Endothelial cell of umbilical vein (primary cell): Measurements from ENCODE around the gene TTN. TPM values are rescaled to one million over a fixed set of nuclear protein-coding genes. Genes with fewer than 3 reads are reported as not detected.

Source experiments
- BruUV-seq: library from RNA; stranded (reverse); fragments of 400-500 nt; replicated peaks from 2 replicates; lab custom pipeline; 2021; lab: Mats Ljungman, UMichigan
- CTCF ChIA-PET: fragments of 300-600, 350-600 bp; sonication (Branson Sonifier 250); formaldehyde crosslinking; loops from one replicate; lab custom pipeline; 2021; ENCODE audit warnings: antibody characterized with exemption, inconsistent platforms; lab: Charles Lee
- POLR2A ChIA-PET: fragments of 300-600, 350-600 bp; sonication (Branson Sonifier 250); formaldehyde crosslinking; loops from one replicate; lab custom pipeline; 2021; ENCODE audit warnings: antibody characterized with exemption, inconsistent platforms; lab: Charles Lee
- DNase-seq: peaks from one replicate; pipeline ENCODE4 v3.0.0-alpha.2; 2011; ENCODE audit warnings: low read depth, low spot score
- FAIRE-seq: peaks from 2 replicates; lab custom pipeline; 2011; peaks lifted over from hg19 to GRCh38; lab: Jason Lieb, UNC
- H2AFZ ChIP-seq: 2 replicates; pipeline ENCODE4 v1.6.0; 2012; ENCODE audit warnings: low read depth, low read length, control low read depth, inconsistent platforms
- H3K27ac ChIP-seq: 2 replicates; pipeline ENCODE4 v1.5.1; 2011; ENCODE audit warnings: low read depth, mild to moderate bottlenecking, control low read depth, low read length, moderate library complexity; ENCODE audit not compliant: insufficient read depth
- H3K27me3 ChIP-seq, 2 experiments: 2 replicates each; pipeline versions ENCODE4 v1.6.0 to v1.6.1; 2011; ENCODE audit warnings: low read length in 2 of 2, mixed read lengths in 1 of 2; ENCODE audit not compliant: control insufficient read depth in 2 of 2, insufficient read depth in 2 of 2
- H3K36me3 ChIP-seq, 2 experiments: 2 replicates in 1 of 2; 3 replicates in 1 of 2; pipeline ENCODE4 v1.5.1; 2011; ENCODE audit warnings: low read length in 2 of 2, mild to moderate bottlenecking in 1 of 2, moderate library complexity in 1 of 2; ENCODE audit not compliant: control insufficient read depth in 2 of 2, insufficient read depth in 2 of 2; ENCODE audit errors: extremely low read depth in 1 of 2
- H3K4me1 ChIP-seq: 3 replicates; pipeline ENCODE4 v1.5.1; 2011; ENCODE audit warnings: mild to moderate bottlenecking, low read length; ENCODE audit not compliant: control insufficient read depth, insufficient read depth; ENCODE audit errors: extremely low read depth
- H3K4me2 ChIP-seq: 2 replicates; pipeline ENCODE4 v1.6.1; 2011; ENCODE audit warnings: low read length, control low read depth, mixed read lengths; ENCODE audit not compliant: insufficient read depth
- H3K4me3 ChIP-seq, 3 experiments: fragments of 200-600 bp in 1 of 3; sonication (generic), shearing (Covaris generic) in 1 of 3; replicated peaks in 1 of 3; 2 replicates each; pipeline ENCODE4 v1.5.1; 2011 to 2016; ENCODE audit warnings: control low read depth in 3 of 3, low read length in 3 of 3, mild to moderate bottlenecking in 2 of 3, inconsistent platforms in 1 of 3, low read depth in 1 of 3, moderate library complexity in 1 of 3; ENCODE audit not compliant: insufficient read depth in 1 of 3
- H3K79me2 ChIP-seq: 2 replicates; pipeline ENCODE4 v1.6.0; 2012; ENCODE audit warnings: low read length, inconsistent platforms; ENCODE audit not compliant: control insufficient read depth, insufficient read depth
- H3K9ac ChIP-seq: replicated peaks from 2 replicates; pipeline ENCODE3; 2011; ENCODE audit warnings: low read length, control low read depth; ENCODE audit not compliant: insufficient read depth; ENCODE audit errors: extremely low read depth
- H3K9me1 ChIP-seq: replicated peaks from 3 replicates; pipeline ENCODE4 v1.6.0; 2011; ENCODE audit warnings: mild to moderate bottlenecking, low read length; ENCODE audit not compliant: control insufficient read depth, insufficient read depth; ENCODE audit errors: extremely low read depth
- H3K9me3 ChIP-seq: replicated peaks from 2 replicates; pipeline ENCODE4 v1.5.1; 2012; ENCODE audit warnings: low read length, inconsistent platforms; ENCODE audit not compliant: control insufficient read depth, insufficient read depth
- H4K20me1 ChIP-seq: replicated peaks from 2 replicates; pipeline ENCODE3; 2011; ENCODE audit warnings: mild to moderate bottlenecking, low read length; ENCODE audit not compliant: control insufficient read depth, insufficient read depth; ENCODE audit errors: extremely low read depth
- EZH2 ChIP-seq: IDR thresholded peaks from 2 replicates; pipeline ENCODE4 v1.6.1; 2012; ENCODE audit warnings: borderline replicate concordance, low read depth, mild to moderate bottlenecking, moderate library complexity, low read length, inconsistent platforms; ENCODE audit not compliant: severe bottlenecking
- FOS ChIP-seq: IDR thresholded peaks from 2 replicates; pipeline ENCODE4 v1.6.1; 2011; ENCODE audit warnings: mild to moderate bottlenecking, low read length, moderate library complexity, borderline replicate concordance; ENCODE audit not compliant: insufficient read depth
- GATA2 ChIP-seq: IDR thresholded peaks from 2 replicates; pipeline ENCODE4 v1.7.0; 2011; ENCODE audit warnings: low read depth, mild to moderate bottlenecking, moderate library complexity, mixed read lengths, low read length; ENCODE audit not compliant: insufficient read length, insufficient read depth
- JUN ChIP-seq: IDR thresholded peaks from 2 replicates; pipeline ENCODE4 v1.6.1; 2011; ENCODE audit warnings: borderline replicate concordance, low read depth; ENCODE audit not compliant: insufficient read length, insufficient read depth
- MYC ChIP-seq: IDR thresholded peaks from one replicate; pipeline ENCODE4 v1.6.1; 2011; ENCODE audit warnings: mild to moderate bottlenecking, low read depth, low read length
- POLR2A ChIP-seq: IDR thresholded peaks from 2 replicates; pipeline ENCODE4 v1.6.1; 2012; ENCODE audit warnings: low read depth, mild to moderate bottlenecking, control low read depth, low read length
- POLR2AphosphoS5 ChIP-seq: IDR thresholded peaks from 2 replicates; pipeline ENCODE4 v1.6.1; 2012; ENCODE audit warnings: low read depth, mild to moderate bottlenecking, control low read depth, low read length, moderate library complexity; ENCODE audit not compliant: insufficient read depth
- dilution Hi-C: fragments of 300-500 bp; cut with MboI; formaldehyde crosslinking; loops from one replicate; pipeline ENCODE4 v1.15.0; 2019; ENCODE audit warnings: low sequenced_read_pairs; ENCODE audit not compliant: extremely low pct_ligation_motif_present
- intact Hi-C: fragments of 100-400 bp; cut with micrococcal nuclease; formaldehyde crosslinking; loops from one replicate; pipeline ENCODE4 v1.10.0; 2022
- polyA plus RNA-seq, 4 experiments: library from polyadenylated mRNA; depleted of rRNA in 3 of 4; stranded (reverse) in 3 of 4; unstranded in 1 of 4; fragments of >200 nt; gene quantifications; 2 replicates each; pipeline versions ENCODE4 v1.2.1 to v1.2.3, GENCODE V29; 2011 to 2012; ENCODE audit warnings: missing spikeins in 1 of 4
- total RNA-seq: library from RNA; stranded (reverse); gene quantifications from 2 replicates; pipeline ENCODE4 v1.2.3, GENCODE V29; 2021
- TF ChIP-seq, protein P1 (sequence below): IDR thresholded peaks from 2 replicates; pipeline ENCODE4 v1.6.1; 2011; ENCODE audit not compliant: insufficient read depth, insufficient read length
- TF ChIP-seq, protein P2 (sequence below), 2 donors: IDR thresholded peaks; 1 replicate in 1 of 2; 2 replicates in 1 of 2; pipeline ENCODE4 v1.5.1; 2011; ENCODE audit warnings: low read length in 2 of 2, mild to moderate bottlenecking in 2 of 2, moderate library complexity in 2 of 2, control low read depth in 1 of 2, inconsistent platforms in 1 of 2, low read depth in 1 of 2; ENCODE audit not compliant: insufficient read depth in 1 of 2; ENCODE audit errors: extremely low read depth in 1 of 2

The TTN gene
- total and polyA plus RNA-seq, 2 donors (not counting 3 experiments of a cell fraction or from before 2014, with no cell fraction given), result 0.11 to 0.49 TPM

DNA sequence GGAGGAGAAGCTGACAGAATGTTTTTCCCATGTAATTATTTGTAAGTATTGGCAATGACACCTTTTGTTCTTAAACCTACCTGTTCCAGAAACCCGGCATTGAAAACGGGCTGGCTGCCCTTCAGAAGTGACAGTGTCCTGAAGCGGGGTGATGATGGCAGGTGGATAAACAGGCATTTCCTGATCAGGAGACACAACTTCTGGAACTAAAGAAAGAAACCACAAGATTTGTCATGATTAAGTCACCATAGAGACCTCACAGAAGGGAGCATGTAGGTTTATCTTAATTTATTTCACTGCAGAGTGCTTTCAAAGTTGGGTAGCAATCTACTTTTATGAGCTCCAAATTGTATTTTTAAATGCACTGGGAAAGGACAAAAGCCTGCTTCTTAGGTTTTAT is 43.1 kb downstream of the TTN start:
- no peaks in the 10 kb centered on the region for H3K79me2 ChIP-seq
- CTCF ChIA-PET, result interaction anchor here (0.7 to 5.4 kb wide), 5 partner anchors 13 to 1172 kb away, joined by 3 to 50 read pairs (median 3); no protein-coding TSS in a partner anchor
- H3K4me3 ChIP-seq, result no peak overlapping the region
- H3K9me1 ChIP-seq, result no peaks in the 10 kb centered on the region
- H3K4me1 ChIP-seq, result no peaks in the 10 kb centered on the region
- no peak for TF ChIP-seq MYC
- TF ChIP-seq GATA2, result no peak
- no peak for TF ChIP-seq EZH2
- no peak for TF ChIP-seq POLR2AphosphoS5
- TF ChIP-seq POLR2A, result no peak
- FAIRE-seq (no peak), DNase-seq (no peak)
- BruUV-seq, result no TSS peak
- no peaks in the 10 kb centered on the region for H3K9me3 ChIP-seq
- no peak overlapping the region for H2AFZ ChIP-seq
- intact Hi-C loops (loop anchor here (5.0 to 10.0 kb wide), 4 partner anchors 261 to 988 kb away; no protein-coding TSS in a partner anchor), dilution Hi-C loops (no loop called here)
- H3K27me3 ChIP-seq, result peaks cover 2 to 3% of the 10 kb centered on the region in 2 experiments
- H3K9ac ChIP-seq, result no peak overlapping the region
- POLR2A ChIA-PET, result no interaction called here
- H4K20me1 ChIP-seq, result no peaks in the 10 kb centered on the region
- no peak overlapping the region for H3K27ac ChIP-seq
- H3K4me2 ChIP-seq, result no peak overlapping the region
- no peaks in the 10 kb centered on the region for H3K36me3 ChIP-seq

DNA sequence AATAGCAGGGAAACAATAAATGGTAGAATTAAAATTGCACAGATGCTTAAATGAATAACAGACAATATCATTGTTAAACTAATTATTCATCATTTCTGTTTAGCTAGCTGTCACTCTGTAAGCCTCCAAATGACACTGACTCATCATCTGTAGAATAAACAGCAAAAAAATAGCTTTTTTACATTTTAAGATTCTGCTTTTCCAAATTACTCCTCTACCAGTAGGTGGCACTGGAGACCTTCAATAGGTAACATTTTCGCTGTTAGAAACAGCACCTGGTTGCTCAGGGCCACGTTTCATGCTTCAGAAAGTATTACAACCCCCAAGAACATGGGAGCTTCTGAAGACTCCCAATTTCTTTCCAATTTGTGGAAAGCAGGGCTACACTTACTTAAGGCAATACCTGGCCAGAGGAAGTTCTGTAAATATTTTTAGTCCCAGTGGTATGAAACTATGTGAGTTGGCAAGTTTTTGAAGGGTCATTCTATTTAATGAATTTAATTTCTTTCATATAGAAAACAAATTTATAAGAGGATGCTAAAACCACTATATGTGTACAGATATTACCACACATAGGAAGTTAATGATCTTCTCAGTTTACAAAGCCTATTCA is 45.4 kb downstream of the TTN start:
- no peak overlapping the region for H3K9ac ChIP-seq
- H3K27me3 ChIP-seq, result peaks cover 4 to 5% of the 10 kb centered on the region in 2 experiments
- dilution Hi-C loops (no loop called here), intact Hi-C loops (loop anchor here (1.0 to 10.0 kb wide), 7 partner anchors 152 to 990 kb away; no protein-coding TSS in a partner anchor)
- CTCF ChIA-PET, result interaction anchor here (0.6 to 5.4 kb wide), 67 partner anchors 9 to 1175 kb away, joined by 3 to 50 read pairs (median 4); no protein-coding TSS in a partner anchor
- H4K20me1 ChIP-seq, result no peaks in the 10 kb centered on the region
- peak; percentile 85 for FAIRE-seq
- H3K4me2 ChIP-seq, result no peak overlapping the region
- H3K4me3 ChIP-seq, result no peak overlapping the region
- no peak for TF ChIP-seq GATA2
- no peak for TF ChIP-seq POLR2A
- TF ChIP-seq, protein P1, sequence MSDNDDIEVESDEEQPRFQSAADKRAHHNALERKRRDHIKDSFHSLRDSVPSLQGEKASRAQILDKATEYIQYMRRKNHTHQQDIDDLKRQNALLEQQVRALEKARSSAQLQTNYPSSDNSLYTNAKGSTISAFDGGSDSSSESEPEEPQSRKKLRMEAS, result no peak
- peak; percentile 21 for TF ChIP-seq FOS
- no peak for TF ChIP-seq EZH2
- TF ChIP-seq MYC, result no peak
- TF ChIP-seq, protein P2, sequence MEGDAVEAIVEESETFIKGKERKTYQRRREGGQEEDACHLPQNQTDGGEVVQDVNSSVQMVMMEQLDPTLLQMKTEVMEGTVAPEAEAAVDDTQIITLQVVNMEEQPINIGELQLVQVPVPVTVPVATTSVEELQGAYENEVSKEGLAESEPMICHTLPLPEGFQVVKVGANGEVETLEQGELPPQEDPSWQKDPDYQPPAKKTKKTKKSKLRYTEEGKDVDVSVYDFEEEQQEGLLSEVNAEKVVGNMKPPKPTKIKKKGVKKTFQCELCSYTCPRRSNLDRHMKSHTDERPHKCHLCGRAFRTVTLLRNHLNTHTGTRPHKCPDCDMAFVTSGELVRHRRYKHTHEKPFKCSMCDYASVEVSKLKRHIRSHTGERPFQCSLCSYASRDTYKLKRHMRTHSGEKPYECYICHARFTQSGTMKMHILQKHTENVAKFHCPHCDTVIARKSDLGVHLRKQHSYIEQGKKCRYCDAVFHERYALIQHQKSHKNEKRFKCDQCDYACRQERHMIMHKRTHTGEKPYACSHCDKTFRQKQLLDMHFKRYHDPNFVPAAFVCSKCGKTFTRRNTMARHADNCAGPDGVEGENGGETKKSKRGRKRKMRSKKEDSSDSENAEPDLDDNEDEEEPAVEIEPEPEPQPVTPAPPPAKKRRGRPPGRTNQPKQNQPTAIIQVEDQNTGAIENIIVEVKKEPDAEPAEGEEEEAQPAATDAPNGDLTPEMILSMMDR (IDR thresholded peaks at IDR 0.05; ENCODE audit: extremely low read depth in 1 of 2, insufficient read depth in 1 of 2, low read depth in 1 of 2, low read length in 2 of 2), result peak; percentile 51 to 56
- no peak for TF ChIP-seq JUN
- no peak for TF ChIP-seq POLR2AphosphoS5
- no peaks in the 10 kb centered on the region for H3K4me1 ChIP-seq
- H3K79me2 ChIP-seq, result no peaks in the 10 kb centered on the region
- DNase-seq, result peak; percentile 55
- H3K9me1 ChIP-seq, result no peaks in the 10 kb centered on the region
- no peaks in the 10 kb centered on the region for H3K36me3 ChIP-seq
- no peaks in the 10 kb centered on the region for H3K9me3 ChIP-seq
- BruUV-seq, result no TSS peak
- H3K27ac ChIP-seq, result no peak overlapping the region
- H2AFZ ChIP-seq, result no peak overlapping the region
- POLR2A ChIA-PET, result no interaction called here
